ENCODE results near the gene RPS5. TPM values are rescaled to one million over a fixed set of nuclear protein-coding genes. Genes with fewer than 3 reads are reported as not detected.

RPS5 gene
- total RNA-seq, 1 experiment from 2014 or later, result 1,487 TPM

DNA sequence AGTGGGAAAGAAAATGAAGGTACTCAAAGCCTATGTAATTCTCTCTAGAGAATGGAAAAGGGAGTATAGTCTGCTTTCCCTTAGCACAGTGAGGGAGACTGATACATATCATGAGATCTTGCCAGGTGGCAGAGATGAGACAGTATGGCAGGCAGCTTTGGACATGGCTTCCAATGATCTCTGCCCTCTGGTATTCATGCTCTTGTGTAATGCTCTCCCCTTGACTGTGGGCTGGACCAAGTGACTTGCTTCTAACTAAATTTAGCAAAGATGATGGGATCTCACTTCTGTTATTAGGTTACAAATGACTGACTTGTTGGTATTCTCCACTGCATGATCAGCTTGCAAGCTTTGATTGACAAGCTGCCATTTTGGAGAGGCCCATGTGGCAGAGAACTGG is 42.7 kb downstream of the RPS5 start:
- ChIA-PET CTCF (no interaction called here), POLR2A (no interaction called here)

DNA sequence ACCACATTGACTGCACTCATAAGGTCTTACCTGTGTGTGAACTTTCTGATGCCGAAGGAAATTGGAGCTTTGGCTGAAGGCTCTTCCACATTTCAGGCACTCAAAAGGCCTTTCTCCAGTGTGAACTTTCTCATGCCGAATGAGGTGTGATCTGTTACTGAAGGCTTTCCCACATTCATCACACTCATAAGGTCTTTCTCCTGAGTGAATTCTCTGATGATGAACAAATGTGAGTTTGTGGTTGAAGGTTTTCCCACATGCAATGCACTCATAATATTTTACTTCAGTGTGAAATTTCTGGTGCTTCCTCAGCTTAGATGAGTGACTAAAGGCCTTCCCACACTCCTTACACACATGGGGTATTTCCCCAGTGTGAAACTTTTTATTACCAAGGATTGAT is 47.1 kb downstream of the RPS5 start:
- Histone ChIP-seq H3K27me3 (ENCODE audit: control insufficient read depth, insufficient read depth, low read length) (no peaks in the 10 kb centered on the region), H3K36me3 (ENCODE audit: control insufficient read depth, insufficient read depth, low read length) (no peaks in the 10 kb centered on the region), H3K9me3 (ENCODE audit: control insufficient read depth, insufficient read depth, low read depth, low read length) (peaks cover 38% of the 10 kb centered on the region), H3K27ac (ENCODE audit: low read length) (no peak overlapping the region), H3K4me1 (ENCODE audit: control insufficient read depth, insufficient read depth, low read length) (no peaks in the 10 kb centered on the region), H3K4me3 (ENCODE audit: low read depth in 2 of 2, low read length in 2 of 2) (no peak overlapping the region)
- no TSS peak for BruUV-seq (replicated peaks)
- in situ Hi-C loops (cut with HindIII; ENCODE audit: low pct_unique_long_range_greater_than_20kb, low sequenced_read_pairs) (no loop called here), intact Hi-C loops (cut with micrococcal nuclease; ENCODE audit: unreplicated experiment) (no loop called here)
- CTCF ChIA-PET, result no interaction called here
- POLR2A ChIA-PET, result no interaction called here
- no peak for ATAC-seq
- TF ChIP-seq, protein P1, sequence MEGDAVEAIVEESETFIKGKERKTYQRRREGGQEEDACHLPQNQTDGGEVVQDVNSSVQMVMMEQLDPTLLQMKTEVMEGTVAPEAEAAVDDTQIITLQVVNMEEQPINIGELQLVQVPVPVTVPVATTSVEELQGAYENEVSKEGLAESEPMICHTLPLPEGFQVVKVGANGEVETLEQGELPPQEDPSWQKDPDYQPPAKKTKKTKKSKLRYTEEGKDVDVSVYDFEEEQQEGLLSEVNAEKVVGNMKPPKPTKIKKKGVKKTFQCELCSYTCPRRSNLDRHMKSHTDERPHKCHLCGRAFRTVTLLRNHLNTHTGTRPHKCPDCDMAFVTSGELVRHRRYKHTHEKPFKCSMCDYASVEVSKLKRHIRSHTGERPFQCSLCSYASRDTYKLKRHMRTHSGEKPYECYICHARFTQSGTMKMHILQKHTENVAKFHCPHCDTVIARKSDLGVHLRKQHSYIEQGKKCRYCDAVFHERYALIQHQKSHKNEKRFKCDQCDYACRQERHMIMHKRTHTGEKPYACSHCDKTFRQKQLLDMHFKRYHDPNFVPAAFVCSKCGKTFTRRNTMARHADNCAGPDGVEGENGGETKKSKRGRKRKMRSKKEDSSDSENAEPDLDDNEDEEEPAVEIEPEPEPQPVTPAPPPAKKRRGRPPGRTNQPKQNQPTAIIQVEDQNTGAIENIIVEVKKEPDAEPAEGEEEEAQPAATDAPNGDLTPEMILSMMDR (IDR thresholded peaks at IDR 0.05), result no peak
- TF ChIP-seq SIN3A (IDR thresholded peaks at IDR 0.05; ENCODE audit: borderline replicate concordance, insufficient read depth, low read depth, low read length) (no peak), POLR2AphosphoS5 (IDR thresholded peaks at IDR 0.05; ENCODE audit: low read depth, low read length) (no peak), TCF7L2 (IDR thresholded peaks at IDR 0.05; ENCODE audit: low read depth, low read length) (no peak)
- TF ChIP-seq, protein P2, sequence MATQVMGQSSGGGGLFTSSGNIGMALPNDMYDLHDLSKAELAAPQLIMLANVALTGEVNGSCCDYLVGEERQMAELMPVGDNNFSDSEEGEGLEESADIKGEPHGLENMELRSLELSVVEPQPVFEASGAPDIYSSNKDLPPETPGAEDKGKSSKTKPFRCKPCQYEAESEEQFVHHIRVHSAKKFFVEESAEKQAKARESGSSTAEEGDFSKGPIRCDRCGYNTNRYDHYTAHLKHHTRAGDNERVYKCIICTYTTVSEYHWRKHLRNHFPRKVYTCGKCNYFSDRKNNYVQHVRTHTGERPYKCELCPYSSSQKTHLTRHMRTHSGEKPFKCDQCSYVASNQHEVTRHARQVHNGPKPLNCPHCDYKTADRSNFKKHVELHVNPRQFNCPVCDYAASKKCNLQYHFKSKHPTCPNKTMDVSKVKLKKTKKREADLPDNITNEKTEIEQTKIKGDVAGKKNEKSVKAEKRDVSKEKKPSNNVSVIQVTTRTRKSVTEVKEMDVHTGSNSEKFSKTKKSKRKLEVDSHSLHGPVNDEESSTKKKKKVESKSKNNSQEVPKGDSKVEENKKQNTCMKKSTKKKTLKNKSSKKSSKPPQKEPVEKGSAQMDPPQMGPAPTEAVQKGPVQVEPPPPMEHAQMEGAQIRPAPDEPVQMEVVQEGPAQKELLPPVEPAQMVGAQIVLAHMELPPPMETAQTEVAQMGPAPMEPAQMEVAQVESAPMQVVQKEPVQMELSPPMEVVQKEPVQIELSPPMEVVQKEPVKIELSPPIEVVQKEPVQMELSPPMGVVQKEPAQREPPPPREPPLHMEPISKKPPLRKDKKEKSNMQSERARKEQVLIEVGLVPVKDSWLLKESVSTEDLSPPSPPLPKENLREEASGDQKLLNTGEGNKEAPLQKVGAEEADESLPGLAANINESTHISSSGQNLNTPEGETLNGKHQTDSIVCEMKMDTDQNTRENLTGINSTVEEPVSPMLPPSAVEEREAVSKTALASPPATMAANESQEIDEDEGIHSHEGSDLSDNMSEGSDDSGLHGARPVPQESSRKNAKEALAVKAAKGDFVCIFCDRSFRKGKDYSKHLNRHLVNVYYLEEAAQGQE (IDR thresholded peaks at IDR 0.05; ENCODE audit: insufficient read depth in 1 of 2, low read depth in 2 of 2, low read length in 1 of 2), result no peak
- DNase-seq (ENCODE audit: low read depth, low spot score), result no peak

More for the DNA sequence above, 42.7 kb downstream of the RPS5 start:
- BruUV-seq (replicated peaks), result no TSS peak
- no peaks in the 10 kb centered on the region for H3K27me3 ChIP-seq (ENCODE audit: control insufficient read depth, insufficient read depth, low read length)
- TF ChIP-seq SIN3A (IDR thresholded peaks at IDR 0.05; ENCODE audit: borderline replicate concordance, insufficient read depth, low read depth, low read length) (no peak), TCF7L2 (IDR thresholded peaks at IDR 0.05; ENCODE audit: low read depth, low read length) (no peak), POLR2AphosphoS5 (IDR thresholded peaks at IDR 0.05; ENCODE audit: low read depth, low read length) (no peak)
- TF ChIP-seq, protein P2 (IDR thresholded peaks at IDR 0.05; ENCODE audit: insufficient read depth in 1 of 2, low read depth in 2 of 2, low read length in 1 of 2), result no peak
- TF ChIP-seq, protein P1 (IDR thresholded peaks at IDR 0.05), result no peak
- no peak overlapping the region for H3K27ac ChIP-seq (ENCODE audit: low read length)
- H3K4me3 ChIP-seq (ENCODE audit: low read depth in 2 of 2, low read length in 2 of 2), result no peak overlapping the region
- H3K4me1 ChIP-seq (ENCODE audit: control insufficient read depth, insufficient read depth, low read length), result no peaks in the 10 kb centered on the region
- intact Hi-C loops (cut with micrococcal nuclease; ENCODE audit: unreplicated experiment) (no loop called here), in situ Hi-C loops (cut with HindIII; ENCODE audit: low pct_unique_long_range_greater_than_20kb, low sequenced_read_pairs) (no loop called here)
- H3K36me3 ChIP-seq (ENCODE audit: control insufficient read depth, insufficient read depth, low read length), result no peaks in the 10 kb centered on the region
- no peak for DNase-seq (ENCODE audit: low read depth, low spot score)
- ATAC-seq, result no peak
- H3K9me3 ChIP-seq (ENCODE audit: control insufficient read depth, insufficient read depth, low read depth, low read length), result peaks cover 30% of the 10 kb centered on the region
